CD4-positive, alpha-beta T cell treated with Interleukin-17A for 4 hours (primary cell): ENCODE results near the gene SLC3A2.
A peak's percentile ranks its signal among the peaks of the same experiment; 100 is the strongest.

Source experiments
- DNase-seq: peaks from one replicate; pipeline ENCODE4 v3.0.0-alpha.2; 2020; ENCODE audit warnings: mixed read lengths

The SLC3A2 gene

GRCh38 chr11:62881579-62882430 lies 1.1 kb downstream of the SLC3A2 start:
- DNase-seq, result peak; percentile 95

- no peak for DNase-seq
Measured at GRCh38 chr11:62882431-62882749, 1.7 kb downstream of the SLC3A2 start.

GRCh38 chr11:62882788-62883501 lies 2.2 kb downstream of the SLC3A2 start:
- DNase-seq, result no peak

- DNase-seq, result no peak
Measured at GRCh38 chr11:62883673-62884072, 3.0 kb downstream of the SLC3A2 start.

GRCh38 chr11:62885137-62885750 lies 4.5 kb downstream of the SLC3A2 start:
- DNase-seq, result no peak

GRCh38 chr11:62888406-62888805 lies 7.7 kb downstream of the SLC3A2 start:
- no peak for DNase-seq

GRCh38 chr11:62889126-62889483 lies 8.4 kb downstream of the SLC3A2 start:
- no peak for DNase-seq

- DNase-seq, result no peak
Measured at GRCh38 chr11:62889484-62890437, 9.1 kb downstream of the SLC3A2 start.

GRCh38 chr11:62892077-62892922 lies 11.6 kb downstream of the SLC3A2 start:
- DNase-seq, result no peak

- no peak for DNase-seq
Measured at GRCh38 chr11:62895501-62895900, 14.8 kb downstream of the SLC3A2 start.

GRCh38 chr11:62896049-62896448 lies 15.4 kb downstream of the SLC3A2 start:
- DNase-seq, result no peak

GRCh38 chr11:62897311-62897710 lies 16.6 kb downstream of the SLC3A2 start:
- DNase-seq, result no peak

GRCh38 chr11:62898027-62898426 lies 17.3 kb downstream of the SLC3A2 start:
- DNase-seq, result no peak

- DNase-seq, result no peak
Measured at GRCh38 chr11:62902932-62903331, 22.2 kb downstream of the SLC3A2 start.

GRCh38 chr11:62905296-62905695 lies 24.6 kb downstream of the SLC3A2 start:
- DNase-seq, result no peak

- DNase-seq, result peak; percentile 83
Measured at GRCh38 chr11:62905927-62906531, 25.3 kb downstream of the SLC3A2 start.

GRCh38 chr11:62908468-62909072 lies 27.9 kb downstream of the SLC3A2 start:
- no peak for DNase-seq

GRCh38 chr11:62909107-62909894 lies 28.6 kb downstream of the SLC3A2 start:
- no peak for DNase-seq

GRCh38 chr11:62910141-62910882 lies 29.6 kb downstream of the SLC3A2 start:
- DNase-seq, result no peak
